Pancreas (tissue), 10 donors: ENCODE measurements around the gene PITX3. TPM values are rescaled to one million over a fixed set of nuclear protein-coding genes. Genes with fewer than 3 reads are reported as not detected.
"Not testable (repeated sequence)": the region's sequence is repeated elsewhere in the genome, so short reads cannot be mapped to it uniquely, and the experiment has no call there.

Experiments
- ATAC-seq, 4 donors: fragments of 200-7000 bp; cut with Tn5 transposase; one replicate each; pipeline versions ENCODE4 v1.8.0 to v1.9.1; 2020; ENCODE audit warnings: mild to moderate bottlenecking in 4 of 4, moderate library complexity in 4 of 4
- DNase-seq, 6 donors: peaks; one replicate each; pipeline ENCODE4 v3.0.0-alpha.2; 2020
- FAIRE-seq: peaks from 2 replicates; lab custom pipeline; 2012; peaks lifted over from hg19 to GRCh38; lab: Jason Lieb, UNC
- H3K27ac ChIP-seq, 4 donors: fragments of 200-600 bp; sonication (generic); 1 replicate in 3 of 4; 2 replicates in 1 of 4; pipeline versions ENCODE4 v1.5.0 to v1.8.0; 2020
- H3K27me3 ChIP-seq, 4 donors: fragments of 200-600 bp; one replicate each; pipeline ENCODE4 v1.8.0; 2021
- H3K36me3 ChIP-seq, 3 donors: fragments of 200-600 bp; sonication (generic) in 1 of 3; one replicate each; pipeline versions ENCODE4 v1.5.0 to v1.8.0; 2020 to 2021
- H3K4me1 ChIP-seq, 3 donors: fragments of 200-600 bp; one replicate each; pipeline ENCODE4 v1.8.0; 2021
- H3K4me3 ChIP-seq, 4 donors: fragments of 200-600 bp; sonication (generic) in 2 of 4; one replicate each; pipeline versions ENCODE4 v1.5.0 to v1.8.0; 2020 to 2021
- H3K9me3 ChIP-seq, 4 donors: fragments of 200-600 bp; one replicate each; pipeline ENCODE4 v1.8.0; 2021
- WGBS, 2 donors: extraction: QIAGEN DNeasy Blood & Tissue Kit; methylation state at CpG; one replicate each; pipeline ENCODE4 v1.1.7; 2013; 5-methylcytosine and 5-hydroxymethylcytosine counted together
- intact Hi-C, 3 donors: fragments of 100-400 bp; cut with DNase I; formaldehyde crosslinking; loops; one replicate each; pipeline versions ENCODE4 v1.11.1 to v1.14.2; 2022
- polyA plus RNA-seq, 2 donors: library from polyadenylated mRNA; stranded (reverse); fragments of 200-250 nt; gene quantifications; one replicate each; pipeline ENCODE4 v1.2.3, GENCODE V29; 2013
- total RNA-seq, 6 donors: library from RNA; stranded (reverse); fragmentation: NEBNext Ultra II Directional in 4 of 6; extraction: Animal tissue kit (Norgen Biotek cat#: 25700) in 4 of 6; gene quantifications; one replicate each; pipeline versions ENCODE4 v1.2.1 to v1.2.4, GENCODE V29; 2021 to 2023
- TF ChIP-seq, protein P1 (sequence below), 4 donors: fragments of 200-600 bp; sonication (generic) in 3 of 4; IDR thresholded peaks; one replicate each; pipeline versions ENCODE4 v1.5.0 to v1.8.0; 2021; ENCODE audit warnings: antibody characterized with exemption in 4 of 4
- donor health status: healthy with polysubstance abuse.
- donor health status: DM: no; HTN: no; CAD: no; lungs with moderate emphysema.
- donor health status: DM: no; HTN: no; CAD: no.
- donor health status: control.
- donor health status: control.
- donor health status: Bipolar disorder and iron deficiency.
- donor health status: DM: yes; HTN: yes; CAD: no.
- donor health status: DM: no; HTN: no; CAD: no.
- donor health status: DM: no; HTN: no; CAD: no.
- donor health status: DM: yes; HTN: yes; CAD: no.

PITX3 gene
- total and polyA plus RNA-seq, 8 donors = not detected

DNA sequence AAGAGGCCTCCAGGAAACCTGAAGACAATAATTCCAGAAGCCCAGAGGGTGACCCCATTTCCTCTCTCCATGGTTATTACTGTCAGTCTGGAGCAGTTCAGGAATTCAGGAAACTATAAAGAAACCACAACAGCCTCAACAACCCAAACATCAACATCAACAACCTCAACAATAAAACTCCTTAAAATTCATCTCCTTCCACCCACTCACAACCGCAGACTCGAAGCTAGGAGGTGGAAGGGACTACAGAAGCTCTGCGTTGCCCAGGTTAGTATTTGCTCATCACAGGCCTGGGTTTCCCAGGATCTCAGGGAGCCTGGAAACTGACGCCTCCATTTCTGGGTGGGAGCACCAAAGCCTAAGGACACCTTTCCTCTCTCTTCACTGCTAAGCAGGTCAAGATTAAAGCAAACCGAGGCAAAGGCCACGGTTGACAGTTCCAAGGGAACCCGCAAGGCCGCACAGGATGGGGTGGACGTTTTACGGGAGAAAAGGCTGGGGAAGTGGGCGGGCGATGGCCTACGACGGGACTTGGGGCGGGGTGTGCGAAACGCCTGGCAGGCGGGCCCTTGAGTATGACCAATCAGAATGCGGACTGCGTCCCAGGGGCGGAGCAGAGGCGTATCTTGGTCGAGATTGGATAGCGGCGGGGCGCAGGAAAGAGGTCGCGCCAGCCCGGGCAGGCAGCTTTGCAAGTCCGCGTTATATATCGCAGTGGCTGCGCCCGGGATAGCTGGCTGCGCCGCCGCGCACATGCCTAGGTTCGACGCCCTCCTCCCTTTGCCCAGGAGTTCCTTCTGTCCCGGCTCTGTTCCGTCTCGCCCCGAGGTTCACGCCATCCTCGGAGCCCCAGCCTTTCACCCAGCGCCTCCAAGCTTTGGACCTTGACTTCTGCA is 15.4 kb downstream of the PITX3 start, which contains the start of gene ELOVL3:
TSS of gene ELOVL3 (plus strand) at position 654 of the 896 bp plus-strand sequence. CDS start 250 bp downstream, outside the sequence.
- DNase-seq = peak; percentile 90 to 96 (median 91)
- 7 to 8% methylated on average over 47 of the region's 47 CpGs for WGBS, 2 donors
- ATAC-seq = peak; percentile 92 to 96 (median 94)
- no peaks in the 10 kb centered on the region for H3K27me3 ChIP-seq
- peaks cover 0 to 10% (median 0%) of the 10 kb centered on the region in 3 donors for H3K4me1 ChIP-seq
- no peaks in the 10 kb centered on the region for H3K36me3 ChIP-seq
- H3K4me3 ChIP-seq = peak within 1 kb of the TSS in 2 of 4 donors; percentile 13 to 31
- no peaks in the 10 kb centered on the region for H3K9me3 ChIP-seq
- H3K27ac ChIP-seq = peak within 1 kb of the TSS in 2 of 4 donors; percentile 24 to 62
- intact Hi-C loops = loop anchor here in 1 of 3 donors (5.0 kb wide), 1 partner anchor 126 kb away; no protein-coding TSS in a partner anchor
- no peak for FAIRE-seq
- TF ChIP-seq, protein P1, sequence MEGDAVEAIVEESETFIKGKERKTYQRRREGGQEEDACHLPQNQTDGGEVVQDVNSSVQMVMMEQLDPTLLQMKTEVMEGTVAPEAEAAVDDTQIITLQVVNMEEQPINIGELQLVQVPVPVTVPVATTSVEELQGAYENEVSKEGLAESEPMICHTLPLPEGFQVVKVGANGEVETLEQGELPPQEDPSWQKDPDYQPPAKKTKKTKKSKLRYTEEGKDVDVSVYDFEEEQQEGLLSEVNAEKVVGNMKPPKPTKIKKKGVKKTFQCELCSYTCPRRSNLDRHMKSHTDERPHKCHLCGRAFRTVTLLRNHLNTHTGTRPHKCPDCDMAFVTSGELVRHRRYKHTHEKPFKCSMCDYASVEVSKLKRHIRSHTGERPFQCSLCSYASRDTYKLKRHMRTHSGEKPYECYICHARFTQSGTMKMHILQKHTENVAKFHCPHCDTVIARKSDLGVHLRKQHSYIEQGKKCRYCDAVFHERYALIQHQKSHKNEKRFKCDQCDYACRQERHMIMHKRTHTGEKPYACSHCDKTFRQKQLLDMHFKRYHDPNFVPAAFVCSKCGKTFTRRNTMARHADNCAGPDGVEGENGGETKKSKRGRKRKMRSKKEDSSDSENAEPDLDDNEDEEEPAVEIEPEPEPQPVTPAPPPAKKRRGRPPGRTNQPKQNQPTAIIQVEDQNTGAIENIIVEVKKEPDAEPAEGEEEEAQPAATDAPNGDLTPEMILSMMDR (IDR thresholded peaks at IDR 0.05) = no peak

GRCh38 chr10:102222797-102223196 is 18.5 kb downstream of the PITX3 start:
- Histone ChIP-seq H3K27ac (no peak overlapping the region), H3K27me3 (no peaks in the 10 kb centered on the region), H3K4me3 (no peak overlapping the region), H3K36me3 (no peaks in the 10 kb centered on the region), H3K4me1 (peaks cover 0 to 4% (median 0%) of the 10 kb centered on the region in 3 donors), H3K9me3 (no peaks in the 10 kb centered on the region)
- TF ChIP-seq, protein P1 (IDR thresholded peaks at IDR 0.05) = no peak
- 70 to 82% methylated on average over 5 of the region's 5 CpGs for WGBS, 2 donors
- FAIRE-seq (no peak), DNase-seq (no peak), ATAC-seq (no peak)
- intact Hi-C loops = no loop called here

DNA sequence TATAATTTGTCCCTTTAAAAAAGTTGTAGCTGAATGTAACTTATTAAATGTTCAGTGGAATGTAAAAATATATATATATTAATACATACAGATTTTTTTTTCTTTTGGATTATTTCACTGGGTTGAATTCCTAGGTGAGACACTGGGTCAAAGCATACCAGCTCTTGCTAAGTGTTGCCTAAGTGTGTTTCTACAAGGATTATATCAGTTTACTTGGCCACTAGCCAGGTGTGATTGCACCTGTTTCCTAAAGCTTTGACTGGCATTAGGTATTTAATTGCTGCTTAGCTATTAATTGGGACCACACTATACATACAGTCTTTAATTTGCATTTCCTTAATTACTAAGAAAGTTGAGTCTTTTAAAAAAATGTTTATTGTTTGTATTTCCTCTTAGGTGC is 20.7 kb downstream of the PITX3 start:
- Histone ChIP-seq H3K27ac (no peak overlapping the region), H3K36me3 (no peaks in the 10 kb centered on the region), H3K4me1 (no peaks in the 10 kb centered on the region), H3K9me3 (no peaks in the 10 kb centered on the region), H3K27me3 (no peaks in the 10 kb centered on the region), H3K4me3 (no peak overlapping the region)
- intact Hi-C loops = no loop called here
- TF ChIP-seq, protein P1 (IDR thresholded peaks at IDR 0.05) = no peak
- FAIRE-seq (no peak), ATAC-seq (no peak), DNase-seq (no peak)

- DNase-seq = no peak
- H3K27me3 ChIP-seq = no peaks in the 10 kb centered on the region
- H3K9me3 ChIP-seq = no peaks in the 10 kb centered on the region
- no peak overlapping the region for H3K4me3 ChIP-seq
- FAIRE-seq = no peak
- H3K27ac ChIP-seq = no peak overlapping the region
- no peak for ATAC-seq
- H3K4me1 ChIP-seq = no peaks in the 10 kb centered on the region
- TF ChIP-seq, protein P1 (IDR thresholded peaks at IDR 0.05) = no peak
- no peaks in the 10 kb centered on the region for H3K36me3 ChIP-seq
- 64 to 80% methylated on average over 5 of the region's 5 CpGs for WGBS, 2 donors
- intact Hi-C loops = no loop called here
These were observed 21.9 kb downstream of the PITX3 start for GRCh38 chr10:102219370-102219769.

DNA sequence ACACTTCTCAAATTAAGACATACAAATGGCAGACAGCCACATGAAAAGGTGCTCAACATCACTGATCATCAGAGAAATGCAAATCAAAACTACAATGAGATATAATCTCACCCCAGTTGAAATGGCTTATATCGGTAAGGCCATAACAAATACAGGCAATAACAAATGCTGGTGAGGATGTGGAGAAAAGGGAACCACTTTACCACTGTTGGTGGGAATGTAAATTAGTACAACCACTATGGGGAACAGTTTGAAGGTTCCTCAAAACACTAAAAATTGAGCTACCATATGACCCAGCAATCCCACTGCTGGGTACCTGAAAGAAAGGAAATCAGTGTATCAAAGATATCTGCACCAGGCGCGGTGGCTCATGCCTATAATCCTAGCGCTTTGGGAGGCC is 27.7 kb downstream of the PITX3 start:
- H3K27me3 ChIP-seq, H3K4me3 ChIP-seq, H3K9me3 ChIP-seq, DNase-seq, FAIRE-seq, H3K4me1 ChIP-seq, H3K27ac ChIP-seq, H3K36me3 ChIP-seq, ATAC-seq, intact Hi-C loops: not testable (repeated sequence)
- WGBS, 2 donors = 72 to 83% methylated on average over 4 of the region's 4 CpGs
